ENCODE data around the gene ZNHIT1.
"Not testable (repeated sequence)": the region's sequence is repeated elsewhere in the genome, so short reads cannot be mapped to it uniquely, and the experiment has no call there.

Gene ZNHIT1

GRCh38 chr7:101195884-101196283, 22.1 kb upstream of the ZNHIT1 start:
- H3K4me3 ChIP-seq (ENCODE audit: low read depth, low read length) = no peak overlapping the region
- no peaks in the 10 kb centered on the region for H3K9me3 ChIP-seq (ENCODE audit: control insufficient read depth, insufficient read depth, low read depth, low read length)
- no peak overlapping the region for H3K9ac ChIP-seq (ENCODE audit: low read length)
- H3K36me3 ChIP-seq (ENCODE audit: control insufficient read depth, insufficient read depth, low read length) = no peaks in the 10 kb centered on the region
- no peak overlapping the region for H3K27ac ChIP-seq (ENCODE audit: low read depth, low read length)
- H3K4me1 ChIP-seq (ENCODE audit: control insufficient read depth, insufficient read depth, low read length) = peaks cover 12% of the 10 kb centered on the region
- no peaks in the 10 kb centered on the region for H3K27me3 ChIP-seq (ENCODE audit: control insufficient read depth, insufficient read depth, low read length)

- no peak overlapping the region for H3K9ac ChIP-seq (ENCODE audit: low read length)
- no peaks in the 10 kb centered on the region for H3K36me3 ChIP-seq (ENCODE audit: control insufficient read depth, insufficient read depth, low read length)
Observed at GRCh38 chr7:101197991-101198390, 20.0 kb upstream of the ZNHIT1 start.

DNA sequence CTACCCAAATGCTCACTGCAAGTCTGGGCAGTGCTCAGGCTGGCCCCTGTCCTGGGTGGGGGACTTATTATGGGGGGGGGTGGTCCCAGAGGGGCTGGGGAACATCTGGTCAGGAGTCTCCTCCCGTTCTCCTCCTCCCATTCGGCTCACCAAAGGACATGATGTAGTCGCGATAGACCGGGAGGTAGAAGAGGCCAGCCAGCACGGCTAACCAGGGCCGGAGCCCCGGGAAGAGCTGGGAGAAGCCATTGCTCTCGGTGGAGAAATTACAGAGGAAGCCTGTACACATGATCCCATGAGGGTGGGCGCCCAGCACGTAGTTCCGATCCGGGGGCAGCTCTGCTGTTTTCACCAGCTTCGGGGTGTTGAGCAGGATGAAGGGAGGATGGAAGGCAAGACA, 19.5 kb upstream of the ZNHIT1 start:
- Histone ChIP-seq H3K36me3 (ENCODE audit: control insufficient read depth, insufficient read depth, low read length) (no peaks in the 10 kb centered on the region), H3K4me1 (ENCODE audit: control insufficient read depth, insufficient read depth, low read length) (peaks cover 16% of the 10 kb centered on the region), H3K27me3 (ENCODE audit: control insufficient read depth, insufficient read depth, low read length) (peaks cover 15% of the 10 kb centered on the region; the same call in 1 of the 2 replicates), H3K27ac (ENCODE audit: low read depth, low read length) (no peak overlapping the region), H3K9me3 (ENCODE audit: control insufficient read depth, insufficient read depth, low read depth, low read length) (no peaks in the 10 kb centered on the region), H3K4me3 (ENCODE audit: low read depth, low read length) (no peak overlapping the region), H3K9ac (ENCODE audit: low read length) (no peak overlapping the region)

More at GRCh38 chr7:101197991-101198390, 20.0 kb upstream of the ZNHIT1 start:
- no peaks in the 10 kb centered on the region for H3K9me3 ChIP-seq (ENCODE audit: control insufficient read depth, insufficient read depth, low read depth, low read length)
- H3K27ac ChIP-seq (ENCODE audit: low read depth, low read length) = no peak overlapping the region
- H3K4me3 ChIP-seq (ENCODE audit: low read depth, low read length) = no peak overlapping the region
- peaks cover 15% of the 10 kb centered on the region; the same call in 1 of the 2 replicates for H3K27me3 ChIP-seq (ENCODE audit: control insufficient read depth, insufficient read depth, low read length)
- peaks cover 16% of the 10 kb centered on the region for H3K4me1 ChIP-seq (ENCODE audit: control insufficient read depth, insufficient read depth, low read length)

- not testable (repeated sequence) for H3K36me3 ChIP-seq (ENCODE audit: control insufficient read depth, insufficient read depth, low read length); H3K4me3 ChIP-seq (ENCODE audit: low read depth, low read length); H3K9ac ChIP-seq (ENCODE audit: low read length); H3K9me3 ChIP-seq (ENCODE audit: control insufficient read depth, insufficient read depth, low read depth, low read length); H3K27ac ChIP-seq (ENCODE audit: low read depth, low read length)
- peaks cover 15% of the 10 kb centered on the region; the same call in 1 of the 2 replicates for H3K27me3 ChIP-seq (ENCODE audit: control insufficient read depth, insufficient read depth, low read length)
- peaks cover 16% of the 10 kb centered on the region for H3K4me1 ChIP-seq (ENCODE audit: control insufficient read depth, insufficient read depth, low read length)
Observed at GRCh38 chr7:101199522-101199921, 18.4 kb upstream of the ZNHIT1 start.

DNA sequence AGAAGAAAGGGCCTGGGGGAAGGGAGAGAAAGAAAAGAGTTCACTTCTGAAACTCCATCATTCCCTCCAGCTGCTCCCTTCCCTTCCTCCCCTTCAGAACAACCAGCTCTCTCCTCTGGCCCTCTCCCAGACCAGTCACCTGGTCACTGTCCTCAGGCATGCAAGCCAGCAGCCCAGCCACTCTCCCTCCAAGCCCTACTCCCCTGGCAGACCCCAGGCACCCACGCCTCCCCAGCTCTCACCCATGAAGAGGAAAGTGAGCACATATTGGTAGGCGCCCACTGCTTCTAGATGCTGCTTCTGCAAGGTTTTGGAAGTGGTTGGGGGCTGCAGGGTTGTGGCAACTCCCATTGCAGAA, 17.5 kb upstream of the ZNHIT1 start:
- H3K9me3 ChIP-seq (ENCODE audit: control insufficient read depth, insufficient read depth, low read depth, low read length) = no peaks in the 10 kb centered on the region
- no peaks in the 10 kb centered on the region for H3K36me3 ChIP-seq (ENCODE audit: control insufficient read depth, insufficient read depth, low read length)
- H3K27me3 ChIP-seq (ENCODE audit: control insufficient read depth, insufficient read depth, low read length) = peaks cover 15% of the 10 kb centered on the region; the same call in 1 of the 2 replicates
- H3K9ac ChIP-seq (ENCODE audit: low read length) = no peak overlapping the region
- H3K4me3 ChIP-seq (ENCODE audit: low read depth, low read length) = no peak overlapping the region
- H3K27ac ChIP-seq (ENCODE audit: low read depth, low read length) = no peak overlapping the region; the same call in 1 of the 2 replicates
- H3K4me1 ChIP-seq (ENCODE audit: control insufficient read depth, insufficient read depth, low read length) = peaks cover 16% of the 10 kb centered on the region

DNA sequence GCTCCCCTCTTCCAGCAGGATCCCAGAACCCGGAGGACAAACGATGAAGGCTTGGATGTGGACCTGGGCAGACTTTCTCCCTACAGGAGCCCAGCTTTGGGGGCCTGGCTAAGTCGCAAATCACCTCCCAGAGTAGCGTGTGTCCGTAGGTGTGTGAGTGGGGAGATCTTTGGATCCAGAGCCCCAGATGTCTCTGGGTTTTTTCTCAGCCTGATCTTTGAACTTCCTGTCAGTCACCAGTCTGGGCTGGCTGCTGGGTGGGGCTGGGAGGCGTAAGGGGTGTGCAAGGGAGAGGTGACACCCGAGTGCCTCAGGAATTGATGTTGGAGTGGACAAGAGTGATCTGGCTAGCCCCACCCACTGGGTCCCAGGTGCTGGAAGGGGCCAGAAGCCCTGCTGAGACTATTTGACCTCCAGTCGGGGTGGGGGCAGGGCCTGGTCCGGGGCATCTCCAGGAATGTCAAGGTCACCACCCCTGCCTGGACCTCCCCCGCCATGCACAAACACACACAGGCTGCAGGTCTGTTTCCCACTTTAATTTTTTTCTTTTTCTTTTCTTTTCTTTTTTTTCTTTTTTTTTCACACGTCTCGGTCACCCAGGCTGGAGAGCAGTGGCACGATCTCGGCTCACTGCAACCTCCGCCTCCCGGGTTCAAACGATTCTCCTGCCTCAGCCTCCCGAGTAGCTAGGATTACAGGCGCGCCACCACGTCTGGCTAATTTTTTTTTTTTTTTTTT, 16.9 kb upstream of the ZNHIT1 start, which contains the start of gene MOGAT3:
Gene MOGAT3, minus strand, starts transcription at position 175 of the 738 bp plus-strand sequence. CDS start 182 bp downstream, outside the sequence.
- Histone ChIP-seq H3K9ac (ENCODE audit: low read length) (peak within 1 kb of the TSS; percentile 17), H3K4me1 (ENCODE audit: control insufficient read depth, insufficient read depth, low read length) (peaks cover 16% of the 10 kb centered on the region), H3K4me3 (ENCODE audit: low read depth, low read length) (peak within 1 kb of the TSS; percentile 64), H3K9me3 (ENCODE audit: control insufficient read depth, insufficient read depth, low read depth, low read length) (no peaks in the 10 kb centered on the region), H3K27me3 (ENCODE audit: control insufficient read depth, insufficient read depth, low read length) (peaks cover 15% of the 10 kb centered on the region; the same call in 1 of the 2 replicates), H3K27ac (ENCODE audit: low read depth, low read length) (no peak within 1 kb of the TSS; the same call in 1 of the 2 replicates), H3K36me3 (ENCODE audit: control insufficient read depth, insufficient read depth, low read length) (peaks cover 1% of the 10 kb centered on the region)

- peak overlapping the region; percentile 17 for H3K9ac ChIP-seq (ENCODE audit: low read length)
- H3K4me1 ChIP-seq (ENCODE audit: control insufficient read depth, insufficient read depth, low read length) = peaks cover 16% of the 10 kb centered on the region
- H3K4me3 ChIP-seq (ENCODE audit: low read depth, low read length) = peak overlapping the region; percentile 64
- peaks cover 8% of the 10 kb centered on the region for H3K36me3 ChIP-seq (ENCODE audit: control insufficient read depth, insufficient read depth, low read length)
- H3K27me3 ChIP-seq (ENCODE audit: control insufficient read depth, insufficient read depth, low read length) = peaks cover 15% of the 10 kb centered on the region; the same call in 1 of the 2 replicates
- no peaks in the 10 kb centered on the region for H3K9me3 ChIP-seq (ENCODE audit: control insufficient read depth, insufficient read depth, low read depth, low read length)
- no peak overlapping the region for H3K27ac ChIP-seq (ENCODE audit: low read depth, low read length)
Observed at GRCh38 chr7:101201695-101202602, 16.0 kb upstream of the ZNHIT1 start.

- H3K36me3 ChIP-seq (ENCODE audit: control insufficient read depth, insufficient read depth, low read length) = peaks cover 10% of the 10 kb centered on the region
- H3K9me3 ChIP-seq (ENCODE audit: control insufficient read depth, insufficient read depth, low read depth, low read length) = no peaks in the 10 kb centered on the region
- no peak overlapping the region for H3K27ac ChIP-seq (ENCODE audit: low read depth, low read length)
- peaks cover 16% of the 10 kb centered on the region for H3K4me1 ChIP-seq (ENCODE audit: control insufficient read depth, insufficient read depth, low read length)
- H3K4me3 ChIP-seq (ENCODE audit: low read depth, low read length) = no peak overlapping the region
- H3K27me3 ChIP-seq (ENCODE audit: control insufficient read depth, insufficient read depth, low read length) = peaks cover 15% of the 10 kb centered on the region; the same call in 1 of the 2 replicates
- no peak overlapping the region for H3K9ac ChIP-seq (ENCODE audit: low read length)
Observed at GRCh38 chr7:101202603-101202918, 15.4 kb upstream of the ZNHIT1 start.

DNA sequence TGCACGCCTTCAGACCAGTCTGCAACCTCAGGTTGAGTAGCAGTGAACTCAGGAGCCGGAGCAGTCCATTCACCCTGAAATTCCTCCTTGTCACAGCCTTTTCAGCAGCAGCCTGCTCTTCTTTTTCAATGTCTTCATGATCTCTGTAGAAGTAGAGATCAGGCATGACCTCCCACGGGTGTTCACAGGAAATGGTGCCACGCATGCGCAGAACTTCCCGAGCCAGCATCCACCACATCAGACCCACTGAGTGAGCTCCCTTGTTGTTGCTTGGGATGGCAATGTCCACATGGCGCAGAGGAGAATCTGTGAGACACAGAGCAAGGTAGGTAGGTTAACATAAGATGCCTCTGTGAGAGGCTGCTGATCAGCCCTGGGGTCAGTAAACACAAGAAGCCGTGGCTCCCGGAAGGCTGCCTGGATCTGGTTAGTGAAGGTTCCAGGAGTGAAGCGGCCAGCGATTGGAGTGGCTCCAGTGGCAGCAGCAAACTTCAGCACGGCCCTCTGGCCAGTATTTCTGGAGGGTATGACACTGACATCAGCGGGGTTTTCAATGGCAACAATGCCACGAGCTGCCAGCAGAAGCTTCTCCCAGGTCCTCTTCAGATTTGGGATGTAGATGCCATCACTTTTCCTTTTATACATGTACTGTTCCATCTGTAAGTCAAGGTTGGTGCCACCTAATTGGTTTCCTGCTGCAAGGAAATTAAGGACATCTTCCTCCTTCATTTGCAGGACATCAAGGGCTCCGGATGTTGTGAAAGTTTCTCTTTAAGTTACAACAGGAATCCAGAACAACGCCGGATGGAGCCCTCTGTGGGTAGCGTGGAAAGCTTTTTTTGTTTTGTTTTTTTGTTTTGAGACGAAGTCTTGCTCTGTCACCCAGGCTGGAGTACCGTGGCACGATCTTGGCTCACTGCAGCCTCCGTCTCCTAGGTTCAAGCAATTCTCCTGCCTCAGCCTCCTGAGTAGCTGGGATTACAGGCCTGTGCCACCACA, 13.9 kb upstream of the ZNHIT1 start:
- H3K27ac ChIP-seq (ENCODE audit: low read depth, low read length); H3K4me3 ChIP-seq (ENCODE audit: low read depth, low read length); H3K9me3 ChIP-seq (ENCODE audit: control insufficient read depth, insufficient read depth, low read depth, low read length); H3K9ac ChIP-seq (ENCODE audit: low read length): not testable (repeated sequence)
- Histone ChIP-seq H3K27me3 (ENCODE audit: control insufficient read depth, insufficient read depth, low read length) (peaks cover 15% of the 10 kb centered on the region; the same call in 1 of the 2 replicates), H3K36me3 (ENCODE audit: control insufficient read depth, insufficient read depth, low read length) (peaks cover 22% of the 10 kb centered on the region), H3K4me1 (ENCODE audit: control insufficient read depth, insufficient read depth, low read length) (peaks cover 11% of the 10 kb centered on the region)

GRCh38 chr7:101205901-101206664, 11.9 kb upstream of the ZNHIT1 start:
- Histone ChIP-seq H3K27ac (ENCODE audit: low read depth, low read length) (no peak overlapping the region), H3K36me3 (ENCODE audit: control insufficient read depth, insufficient read depth, low read length) (peaks cover 37% of the 10 kb centered on the region), H3K4me1 (ENCODE audit: control insufficient read depth, insufficient read depth, low read length) (peaks cover 1% of the 10 kb centered on the region), H3K4me3 (ENCODE audit: low read depth, low read length) (no peak overlapping the region), H3K9ac (ENCODE audit: low read length) (no peak overlapping the region), H3K9me3 (ENCODE audit: control insufficient read depth, insufficient read depth, low read depth, low read length) (no peaks in the 10 kb centered on the region), H3K27me3 (ENCODE audit: control insufficient read depth, insufficient read depth, low read length) (peaks cover 15% of the 10 kb centered on the region; the same call in 1 of the 2 replicates)
